Thoracic aorta (tissue), 2 donors: Measurements from ENCODE around the gene PGM2L1. TPM values are rescaled to one million over a fixed set of nuclear protein-coding genes. Genes with fewer than 3 reads are reported as not detected.

Source experiments
- ATAC-seq: fragments of 150-250 bp; one replicate; pipeline ENCODE4 v1.8.0; 2017; ENCODE audit warnings: low read depth; ENCODE audit not compliant: insufficient number of reproducible peaks, low FRiP score
- DNase-seq: peaks from one replicate; pipeline ENCODE4 v3.0.0-alpha.2; 2020; ENCODE audit warnings: low spot score
- H3K27ac ChIP-seq, 2 donors: fragments of 200-600 bp; sonication (generic); 1 replicate in 1 of 2; 2 replicates in 1 of 2; pipeline ENCODE4 v1.5.1; 2016; ENCODE audit warnings: mild to moderate bottlenecking in 2 of 2, moderate library complexity in 2 of 2
- H3K27me3 ChIP-seq: fragments of 200-600 bp; sonication (generic); replicated peaks from 2 replicates; pipeline ENCODE4 v1.6.0; 2016; ENCODE audit warnings: mild to moderate bottlenecking; ENCODE audit not compliant: insufficient read depth
- H3K36me3 ChIP-seq: fragments of 200-600 bp; sonication (generic); one replicate; pipeline ENCODE4 v1.5.1; 2016
- H3K4me1 ChIP-seq, 2 donors: fragments of 200-600 bp; sonication (generic); 1 replicate in 1 of 2; 2 replicates in 1 of 2; pipeline versions ENCODE4 v1.5.1 to v1.6.0; 2016; ENCODE audit warnings: low read depth in 2 of 2, mild to moderate bottlenecking in 1 of 2; ENCODE audit not compliant: control insufficient read depth in 1 of 2
- H3K4me3 ChIP-seq: fragments of 200-600 bp; sonication (generic); 2 replicates; pipeline ENCODE4 v1.5.1; 2016; ENCODE audit warnings: mild to moderate bottlenecking
- H3K9me3 ChIP-seq: fragments of 200-600 bp; sonication (generic); 2 replicates; pipeline ENCODE4 v1.5.1; 2016
- total RNA-seq, 2 donors: library from RNA; depleted of rRNA; stranded (reverse); fragments of >200 nt; gene quantifications; one replicate each; pipeline versions ENCODE4 v1.1.0 to v1.2.3, GENCODE V29; 2016
- TF ChIP-seq, protein P1 (sequence below): fragments of 200-600 bp; sonication (generic); IDR thresholded peaks from one replicate; pipeline ENCODE4 v1.5.1; 2019; ENCODE audit warnings: antibody characterized with exemption

Gene PGM2L1
- total RNA-seq, 2 donors from 2014 or later: 8.9 to 12.4 TPM

DNA sequence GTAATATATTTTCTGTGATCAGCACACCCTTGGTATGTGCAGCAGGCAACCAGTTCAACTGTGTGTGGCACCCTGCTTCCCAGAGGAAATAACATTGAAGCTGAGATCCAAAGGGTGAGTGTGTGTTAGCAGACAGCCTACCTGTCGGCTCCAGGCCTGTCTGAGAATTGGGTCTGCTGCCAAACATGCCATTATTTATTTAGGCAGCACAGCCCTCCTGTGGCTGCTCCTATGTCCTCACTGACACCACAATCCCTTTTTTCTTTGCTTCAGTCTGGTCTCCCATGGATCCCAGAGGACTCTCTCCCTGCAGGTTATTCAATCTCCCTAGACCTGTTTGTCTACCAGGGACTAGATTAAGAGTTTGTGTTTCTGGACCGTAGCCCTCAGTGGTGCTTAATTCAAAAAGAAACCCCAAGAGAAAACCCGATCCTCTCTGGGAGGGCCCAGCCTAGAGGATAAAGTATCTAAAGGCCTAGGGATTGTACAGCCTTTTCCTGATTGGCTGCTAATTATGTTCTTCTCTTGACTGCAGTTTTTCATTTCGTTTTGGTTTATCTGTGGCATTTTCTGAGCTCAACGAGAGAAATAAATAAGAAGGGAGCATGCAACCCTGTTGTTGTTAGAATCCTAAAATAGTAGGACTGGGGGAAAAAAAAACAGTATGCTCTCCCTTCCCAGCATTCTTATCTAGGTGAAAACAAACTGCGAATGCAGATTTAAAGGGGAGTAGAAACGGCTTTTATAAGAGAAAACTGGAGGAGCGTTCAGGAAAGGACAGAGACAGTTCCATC, 45.0 kb upstream of the PGM2L1 start:
- DNase-seq (no peak), ATAC-seq (no peak)
- no peaks in the 10 kb centered on the region for H3K27me3 ChIP-seq
- peak overlapping the region; percentile 33 to 42 for H3K27ac ChIP-seq
- H3K4me3 ChIP-seq: peak overlapping the region; percentile 42
- no peaks in the 10 kb centered on the region for H3K36me3 ChIP-seq
- H3K9me3 ChIP-seq: no peaks in the 10 kb centered on the region
- H3K4me1 ChIP-seq: peaks cover 12 to 21% of the 10 kb centered on the region in 2 donors
- TF ChIP-seq, protein P1, sequence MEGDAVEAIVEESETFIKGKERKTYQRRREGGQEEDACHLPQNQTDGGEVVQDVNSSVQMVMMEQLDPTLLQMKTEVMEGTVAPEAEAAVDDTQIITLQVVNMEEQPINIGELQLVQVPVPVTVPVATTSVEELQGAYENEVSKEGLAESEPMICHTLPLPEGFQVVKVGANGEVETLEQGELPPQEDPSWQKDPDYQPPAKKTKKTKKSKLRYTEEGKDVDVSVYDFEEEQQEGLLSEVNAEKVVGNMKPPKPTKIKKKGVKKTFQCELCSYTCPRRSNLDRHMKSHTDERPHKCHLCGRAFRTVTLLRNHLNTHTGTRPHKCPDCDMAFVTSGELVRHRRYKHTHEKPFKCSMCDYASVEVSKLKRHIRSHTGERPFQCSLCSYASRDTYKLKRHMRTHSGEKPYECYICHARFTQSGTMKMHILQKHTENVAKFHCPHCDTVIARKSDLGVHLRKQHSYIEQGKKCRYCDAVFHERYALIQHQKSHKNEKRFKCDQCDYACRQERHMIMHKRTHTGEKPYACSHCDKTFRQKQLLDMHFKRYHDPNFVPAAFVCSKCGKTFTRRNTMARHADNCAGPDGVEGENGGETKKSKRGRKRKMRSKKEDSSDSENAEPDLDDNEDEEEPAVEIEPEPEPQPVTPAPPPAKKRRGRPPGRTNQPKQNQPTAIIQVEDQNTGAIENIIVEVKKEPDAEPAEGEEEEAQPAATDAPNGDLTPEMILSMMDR: no peak

- H3K4me3 ChIP-seq: no peak overlapping the region
- H3K27ac ChIP-seq: peak overlapping the region; percentile 33 to 42
- DNase-seq: no peak
- ATAC-seq: no peak
- TF ChIP-seq, protein P1: no peak
- no peaks in the 10 kb centered on the region for H3K27me3 ChIP-seq
- no peaks in the 10 kb centered on the region for H3K36me3 ChIP-seq
- H3K9me3 ChIP-seq: no peaks in the 10 kb centered on the region
- peaks cover 12 to 21% of the 10 kb centered on the region in 2 donors for H3K4me1 ChIP-seq
These were observed 44.4 kb upstream of the PGM2L1 start for GRCh38 chr11:74442636-74443035.

GRCh38 chr11:74438681-74439080, 40.4 kb upstream of the PGM2L1 start:
- no peaks in the 10 kb centered on the region for H3K36me3 ChIP-seq
- H3K4me1 ChIP-seq: peaks cover 10 to 15% of the 10 kb centered on the region in 2 donors
- H3K4me3 ChIP-seq: no peak overlapping the region
- H3K9me3 ChIP-seq: no peaks in the 10 kb centered on the region
- DNase-seq: no peak
- ATAC-seq: no peak
- H3K27me3 ChIP-seq: no peaks in the 10 kb centered on the region
- TF ChIP-seq, protein P1: no peak
- no peak overlapping the region for H3K27ac ChIP-seq

DNA sequence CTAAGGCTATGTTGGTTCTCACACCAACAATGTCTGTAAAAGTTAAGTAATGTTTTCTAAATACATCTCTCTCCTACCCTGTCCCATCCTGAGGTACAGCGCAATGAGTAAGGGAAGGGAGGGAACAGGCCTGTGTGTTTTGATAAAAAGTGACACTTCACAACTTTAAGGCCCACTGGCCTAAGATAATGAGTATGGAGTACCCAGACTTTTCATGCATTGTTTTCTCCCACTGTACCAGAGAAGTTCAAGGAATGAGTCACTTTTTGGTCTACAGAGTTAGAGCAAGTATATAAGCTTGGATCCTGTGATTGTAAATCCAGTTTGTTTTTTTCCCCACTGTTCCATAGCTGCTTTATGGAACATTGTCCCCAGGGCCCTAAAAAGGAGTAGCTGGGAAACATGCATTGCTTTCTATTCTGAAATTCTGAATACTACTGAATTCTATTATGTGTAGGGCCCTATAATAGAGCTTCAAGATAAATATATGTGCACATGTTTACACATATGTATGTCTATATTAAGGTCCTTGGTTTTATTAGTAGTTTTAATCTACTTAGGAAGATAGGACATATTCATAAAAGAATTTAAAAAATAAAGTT, 39.3 kb upstream of the PGM2L1 start:
- TF ChIP-seq, protein P1: no peak
- no peaks in the 10 kb centered on the region for H3K36me3 ChIP-seq
- H3K9me3 ChIP-seq: no peaks in the 10 kb centered on the region
- DNase-seq: no peak
- no peak overlapping the region for H3K4me3 ChIP-seq
- ATAC-seq: no peak
- H3K27me3 ChIP-seq: no peaks in the 10 kb centered on the region
- no peak overlapping the region for H3K27ac ChIP-seq
- H3K4me1 ChIP-seq: peaks cover 0 to 3% of the 10 kb centered on the region in 2 donors

- no peak for DNase-seq
- Histone ChIP-seq H3K4me1 (no peaks in the 10 kb centered on the region), H3K27ac (no peak overlapping the region), H3K9me3 (no peaks in the 10 kb centered on the region), H3K27me3 (no peaks in the 10 kb centered on the region), H3K36me3 (no peaks in the 10 kb centered on the region), H3K4me3 (no peak overlapping the region)
- ATAC-seq: no peak
- TF ChIP-seq, protein P1: no peak
These were observed 36.3 kb upstream of the PGM2L1 start for GRCh38 chr11:74434528-74434927.
